ENCODE data around the gene ETV5.
A peak's percentile ranks its signal among the peaks of the same experiment; 100 is the strongest.
"Not testable (repeated sequence)": the region's sequence is repeated elsewhere in the genome, so short reads cannot be mapped to it uniquely, and the experiment has no call there.

The ETV5 gene

GRCh38 chr3:186019288-186019687, 89.6 kb downstream of the ETV5 start:
- not testable (repeated sequence) for DNase-seq

GRCh38 chr3:186014866-186015265, 94.0 kb downstream of the ETV5 start:
- no peak for DNase-seq

GRCh38 chr3:186013312-186013711, 95.6 kb downstream of the ETV5 start:
- no peak for DNase-seq

- no peak for DNase-seq
Measured at GRCh38 chr3:186012137-186012536, 96.8 kb downstream of the ETV5 start.

GRCh38 chr3:186004671-186005070, 104.2 kb downstream of the ETV5 start:
- DNase-seq = no peak

- no peak for DNase-seq
Measured at GRCh38 chr3:186004209-186004608, 104.7 kb downstream of the ETV5 start.

GRCh38 chr3:186003610-186004009, 105.3 kb downstream of the ETV5 start:
- DNase-seq = no peak

- DNase-seq = peak; percentile 13
Measured at GRCh38 chr3:186002884-186003472, 105.9 kb downstream of the ETV5 start.

GRCh38 chr3:186001842-186002241, 107.0 kb downstream of the ETV5 start:
- no peak for DNase-seq

GRCh38 chr3:185999221-185999620, 109.7 kb downstream of the ETV5 start:
- DNase-seq = no peak

GRCh38 chr3:185998136-185998535, 110.8 kb downstream of the ETV5 start:
- DNase-seq = no peak

GRCh38 chr3:185997130-185997529, 111.8 kb downstream of the ETV5 start:
- DNase-seq = no peak
